ENCODE results near the gene PSMD11.

GRCh38 chr17:32453370-32453769 is 9.1 kb downstream of the PSMD11 start:
- TF ChIP-seq POLR2AphosphoS5 (IDR thresholded peaks at IDR 0.05; ENCODE audit: low read depth, low read length) (no peak), CTCF (IDR thresholded peaks at IDR 0.05) (no peak)

Measured in Panc1 (cell line).